ENCODE data around the gene NTM.

DNA sequence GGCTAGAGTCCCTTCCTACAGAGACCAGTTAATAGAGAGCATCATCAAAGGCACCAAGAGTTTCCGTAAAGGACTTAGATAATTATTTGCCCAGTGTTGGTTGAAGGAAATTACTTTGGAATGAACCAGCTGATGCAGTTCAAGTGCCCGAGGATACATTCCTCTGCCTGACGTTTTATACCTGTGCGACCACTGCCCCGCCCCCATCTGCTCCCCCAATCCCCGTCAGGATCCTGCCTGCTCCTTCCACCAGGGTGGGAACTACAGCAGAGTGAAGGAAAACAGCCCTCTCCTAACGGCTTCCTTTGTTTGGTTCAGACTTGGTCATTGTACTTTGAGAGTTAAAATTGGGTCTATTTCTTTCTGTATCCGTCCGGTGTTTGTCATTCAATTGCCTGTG lies 761.5 kb downstream of the NTM start:
- TF ChIP-seq, protein P1, sequence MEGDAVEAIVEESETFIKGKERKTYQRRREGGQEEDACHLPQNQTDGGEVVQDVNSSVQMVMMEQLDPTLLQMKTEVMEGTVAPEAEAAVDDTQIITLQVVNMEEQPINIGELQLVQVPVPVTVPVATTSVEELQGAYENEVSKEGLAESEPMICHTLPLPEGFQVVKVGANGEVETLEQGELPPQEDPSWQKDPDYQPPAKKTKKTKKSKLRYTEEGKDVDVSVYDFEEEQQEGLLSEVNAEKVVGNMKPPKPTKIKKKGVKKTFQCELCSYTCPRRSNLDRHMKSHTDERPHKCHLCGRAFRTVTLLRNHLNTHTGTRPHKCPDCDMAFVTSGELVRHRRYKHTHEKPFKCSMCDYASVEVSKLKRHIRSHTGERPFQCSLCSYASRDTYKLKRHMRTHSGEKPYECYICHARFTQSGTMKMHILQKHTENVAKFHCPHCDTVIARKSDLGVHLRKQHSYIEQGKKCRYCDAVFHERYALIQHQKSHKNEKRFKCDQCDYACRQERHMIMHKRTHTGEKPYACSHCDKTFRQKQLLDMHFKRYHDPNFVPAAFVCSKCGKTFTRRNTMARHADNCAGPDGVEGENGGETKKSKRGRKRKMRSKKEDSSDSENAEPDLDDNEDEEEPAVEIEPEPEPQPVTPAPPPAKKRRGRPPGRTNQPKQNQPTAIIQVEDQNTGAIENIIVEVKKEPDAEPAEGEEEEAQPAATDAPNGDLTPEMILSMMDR (IDR thresholded peaks at IDR 0.05): no peak
- TF ChIP-seq POLR2A (IDR thresholded peaks at IDR 0.05): no peak

All from uterus (tissue), 2 donors.